Measurements from ENCODE around the gene SUDS3.

- TF ChIP-seq CTCF (IDR thresholded peaks at IDR 0.05) (no peak), POLR2AphosphoS5 (IDR thresholded peaks at IDR 0.05) (no peak), POLR2A (IDR thresholded peaks at IDR 0.05) (no peak)
Observed at GRCh38 chr12:118439068-118439467, 62.7 kb downstream of the SUDS3 start.

All from sigmoid colon (tissue), 4 donors.